PFSK-1 (cell line): ENCODE data around the gene RAB40A.

ENCODE experiments used
- POLR2AphosphoS5 ChIP-seq: IDR thresholded peaks from 2 replicates; pipeline ENCODE4 v1.6.1; 2012; ENCODE audit warnings: low read depth, mild to moderate bottlenecking, control low read depth, low read length, moderate library complexity
- REST ChIP-seq, 2 experiments: IDR thresholded peaks; 2 replicates each; pipeline versions ENCODE4 v1.6.1 to v1.8.0; 2011 to 2012; ENCODE audit warnings: low read depth in 2 of 2, low read length in 2 of 2, control low read depth in 1 of 2, inconsistent platforms in 1 of 2, mild to moderate bottlenecking in 1 of 2, moderate library complexity in 1 of 2; ENCODE audit not compliant: insufficient read depth in 1 of 2
- SIN3A ChIP-seq: IDR thresholded peaks from 2 replicates; pipeline ENCODE4 v1.6.1; 2012; ENCODE audit warnings: mild to moderate bottlenecking, low read length, moderate library complexity, borderline replicate concordance; ENCODE audit not compliant: insufficient read depth
- TAF1 ChIP-seq: IDR thresholded peaks from 2 replicates; pipeline ENCODE4 v1.6.1; 2012; ENCODE audit warnings: low read length, control low read depth, borderline replicate concordance; ENCODE audit not compliant: insufficient read depth

DNA sequence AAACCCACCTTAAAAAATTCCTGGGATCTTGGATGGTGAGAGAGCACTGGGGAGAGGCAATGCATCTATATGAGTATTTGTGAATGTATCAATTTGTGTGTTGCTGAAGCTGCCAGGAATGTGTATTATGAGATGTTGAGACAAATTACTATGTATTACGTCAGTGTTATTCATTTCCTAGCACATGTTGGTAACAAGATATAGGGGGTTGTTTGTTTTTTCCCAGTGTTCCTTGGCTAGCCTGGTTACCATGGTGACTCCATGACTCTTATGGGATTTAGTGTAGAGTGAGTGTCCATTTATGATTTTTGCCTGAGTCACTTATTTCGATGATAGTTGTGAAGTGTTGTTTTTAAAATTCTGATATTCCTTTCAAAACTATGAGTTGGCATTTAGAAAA is 65.6 kb downstream of the RAB40A start:
- no peak for TF ChIP-seq POLR2AphosphoS5
- TF ChIP-seq TAF1 = no peak
- TF ChIP-seq REST (IDR thresholded peaks at IDR 0.05; ENCODE audit: insufficient read depth in 1 of 2, low read depth in 2 of 2, low read length in 2 of 2) = no peak
- no peak for TF ChIP-seq SIN3A
